ENCODE results near the gene NMUR1. TPM values are rescaled to one million over a fixed set of nuclear protein-coding genes. Genes with fewer than 3 reads are reported as not detected.

Gene NMUR1
- total and polyA plus RNA-seq, 11 donors = 0.10 to 0.71 (median 0.35) TPM; not detected in 2

- no peak overlapping the region for H3K4me3 ChIP-seq
- no peak overlapping the region for H3K27ac ChIP-seq
- DNase-seq (no peak), ATAC-seq (no peak)
- H3K9me3 ChIP-seq = no peaks in the 10 kb centered on the region
- WGBS, 4 donors = 91 to 96% (median 95%) methylated on average over 4 of the region's 4 CpGs
- no peak for TF ChIP-seq CTCF (IDR thresholded peaks at IDR 0.05)
- TF ChIP-seq POLR2A (IDR thresholded peaks at IDR 0.05) = no peak
- intact Hi-C loops (cut with DNase I) = loop anchor here (2.0 to 5.0 kb wide), 4 partner anchors 33 to 87 kb away; no protein-coding TSS in a partner anchor
- H3K36me3 ChIP-seq = no peaks in the 10 kb centered on the region
- H3K4me1 ChIP-seq = peaks cover 0 to 19% (median 7%) of the 10 kb centered on the region in 12 donors
- no peaks in the 10 kb centered on the region for H3K27me3 ChIP-seq
Observed at GRCh38 chr2:231515603-231516002, 14.6 kb downstream of the NMUR1 start.

GRCh38 chr2:231514951-231515297 is 15.3 kb downstream of the NMUR1 start:
- ATAC-seq (no peak), DNase-seq (no peak)
- Histone ChIP-seq H3K27ac (peak overlapping the region in 11 of 12 donors; percentile 60 to 92 (median 87)), H3K36me3 (no peaks in the 10 kb centered on the region), H3K4me1 (peaks cover 0 to 19% (median 7%) of the 10 kb centered on the region in 12 donors), H3K27me3 (no peaks in the 10 kb centered on the region), H3K9me3 (no peaks in the 10 kb centered on the region), H3K4me3 (peak overlapping the region; percentile 56 to 89 (median 76))
- 22 to 30% (median 28%) methylated on average over 7 of the region's 7 CpGs for WGBS, 4 donors
- intact Hi-C loops (cut with DNase I) = loop anchor here in 9 of 10 donors (1.0 to 5.0 kb wide), 4 partner anchors 33 to 87 kb away; no protein-coding TSS in a partner anchor
- no peak for TF ChIP-seq POLR2A (IDR thresholded peaks at IDR 0.05)
- no peak for TF ChIP-seq CTCF (IDR thresholded peaks at IDR 0.05)

GRCh38 chr2:231514225-231514950 is 15.9 kb downstream of the NMUR1 start:
- Histone ChIP-seq H3K4me1 (peaks cover 0 to 19% (median 7%) of the 10 kb centered on the region in 12 donors), H3K27ac (peak overlapping the region; percentile 48 to 92 (median 86)), H3K9me3 (no peaks in the 10 kb centered on the region), H3K36me3 (no peaks in the 10 kb centered on the region), H3K4me3 (peak overlapping the region; percentile 56 to 89 (median 76)), H3K27me3 (no peaks in the 10 kb centered on the region)
- intact Hi-C loops (cut with DNase I) = loop anchor here in 1 of 10 donors (1.0 kb wide), 1 partner anchor 87 kb away; no protein-coding TSS in a partner anchor
- ATAC-seq (peak; percentile 99 to 100 (median 100)), DNase-seq (peak; percentile 98 to 99 (median 99))
- TF ChIP-seq POLR2A (IDR thresholded peaks at IDR 0.05) = peak in 1 of 2 donors; percentile 90
- TF ChIP-seq CTCF (IDR thresholded peaks at IDR 0.05) = no peak
- 1 to 2% (median 1%) methylated on average over 40 to 87 of the region's 87 CpGs for WGBS, 4 donors

GRCh38 chr2:231513746-231514224 is 16.5 kb downstream of the NMUR1 start:
- no peak for DNase-seq
- peak overlapping the region; percentile 48 to 92 (median 86) for H3K27ac ChIP-seq
- intact Hi-C loops (cut with DNase I) = loop anchor here in 1 of 10 donors (1.0 kb wide), 1 partner anchor 88 kb away; no protein-coding TSS in a partner anchor
- no peak for ATAC-seq
- no peaks in the 10 kb centered on the region for H3K27me3 ChIP-seq
- WGBS, 4 donors = 16 to 21% (median 19%) methylated on average over 7 of the region's 7 CpGs
- H3K4me3 ChIP-seq = peak overlapping the region; percentile 56 to 89 (median 76)
- H3K4me1 ChIP-seq = peaks cover 0 to 19% (median 7%) of the 10 kb centered on the region in 12 donors
- no peaks in the 10 kb centered on the region for H3K36me3 ChIP-seq
- H3K9me3 ChIP-seq = no peaks in the 10 kb centered on the region
- no peak for TF ChIP-seq CTCF (IDR thresholded peaks at IDR 0.05)
- TF ChIP-seq POLR2A (IDR thresholded peaks at IDR 0.05) = no peak
